ENCODE results near the gene VTI1A.
"Not testable (repeated sequence)": the region's sequence is repeated elsewhere in the genome, so short reads cannot be mapped to it uniquely, and the experiment has no call there.

Gene VTI1A

DNA sequence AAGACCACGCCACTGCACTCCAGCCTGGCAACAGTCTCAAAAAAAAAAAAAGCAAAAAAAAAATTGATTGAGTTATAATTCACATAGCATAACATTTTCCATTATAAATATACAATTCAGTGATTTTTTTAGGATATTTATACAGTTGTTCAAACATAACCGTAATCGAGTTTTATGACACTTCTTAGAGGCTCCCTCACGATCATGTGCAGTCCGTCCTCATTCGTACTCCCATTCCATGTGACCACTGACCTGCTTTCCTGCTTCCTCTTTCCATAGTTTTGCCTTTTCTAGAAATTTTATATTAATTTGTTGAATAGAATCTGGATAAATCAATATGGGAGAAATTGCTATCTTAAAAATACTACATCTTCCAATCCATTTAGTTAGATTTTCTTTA, 45.7 kb downstream of the VTI1A start:
- TF ChIP-seq, protein P1, sequence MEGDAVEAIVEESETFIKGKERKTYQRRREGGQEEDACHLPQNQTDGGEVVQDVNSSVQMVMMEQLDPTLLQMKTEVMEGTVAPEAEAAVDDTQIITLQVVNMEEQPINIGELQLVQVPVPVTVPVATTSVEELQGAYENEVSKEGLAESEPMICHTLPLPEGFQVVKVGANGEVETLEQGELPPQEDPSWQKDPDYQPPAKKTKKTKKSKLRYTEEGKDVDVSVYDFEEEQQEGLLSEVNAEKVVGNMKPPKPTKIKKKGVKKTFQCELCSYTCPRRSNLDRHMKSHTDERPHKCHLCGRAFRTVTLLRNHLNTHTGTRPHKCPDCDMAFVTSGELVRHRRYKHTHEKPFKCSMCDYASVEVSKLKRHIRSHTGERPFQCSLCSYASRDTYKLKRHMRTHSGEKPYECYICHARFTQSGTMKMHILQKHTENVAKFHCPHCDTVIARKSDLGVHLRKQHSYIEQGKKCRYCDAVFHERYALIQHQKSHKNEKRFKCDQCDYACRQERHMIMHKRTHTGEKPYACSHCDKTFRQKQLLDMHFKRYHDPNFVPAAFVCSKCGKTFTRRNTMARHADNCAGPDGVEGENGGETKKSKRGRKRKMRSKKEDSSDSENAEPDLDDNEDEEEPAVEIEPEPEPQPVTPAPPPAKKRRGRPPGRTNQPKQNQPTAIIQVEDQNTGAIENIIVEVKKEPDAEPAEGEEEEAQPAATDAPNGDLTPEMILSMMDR (IDR thresholded peaks at IDR 0.05; ENCODE audit: control extremely low read depth, extremely low read depth, low read depth, missing control alignments), result no peak
- DNase-seq (ENCODE audit: extremely low spot score), result no peak
- ChIA-PET POLR2A (no interaction called here), CTCF (interaction anchor here (0.8 to 2.2 kb wide), 3 partner anchors 8 to 16 kb away, joined by 3 to 14 read pairs (median 6); no protein-coding TSS in a partner anchor)

DNA sequence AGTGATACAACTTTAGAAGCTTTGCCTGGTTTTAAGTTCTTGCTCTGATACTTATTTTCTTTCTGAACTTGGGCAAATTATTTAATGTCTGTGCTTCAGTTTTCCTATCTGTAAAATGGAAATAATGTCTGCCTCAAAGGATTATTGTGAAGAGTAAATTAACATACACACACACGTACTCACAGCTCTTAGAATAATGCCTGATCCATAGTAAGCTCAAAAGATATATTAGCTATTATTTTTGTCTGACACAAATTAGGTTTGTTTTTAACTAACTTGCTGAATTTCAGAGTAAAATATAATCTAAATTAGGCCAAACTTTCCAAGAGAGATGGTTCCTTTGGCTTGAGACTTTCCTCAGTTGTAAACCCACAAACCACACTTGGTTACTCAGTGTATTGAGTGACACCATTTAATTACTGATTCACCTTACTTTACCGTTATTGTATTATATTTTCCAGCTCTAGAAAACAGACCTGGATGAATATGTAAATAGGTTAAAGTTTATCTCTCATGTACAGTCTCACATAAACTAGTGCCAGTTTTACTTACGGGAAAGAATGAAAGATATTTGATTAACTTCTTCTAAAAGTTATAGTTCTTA, 50.4 kb downstream of the VTI1A start:
- CTCF ChIA-PET, result interaction anchor here (0.8 to 2.1 kb wide), 4 partner anchors 11 to 41 kb away, joined by 3 to 13 read pairs (median 5); no protein-coding TSS in a partner anchor
- TF ChIP-seq, protein P1 (IDR thresholded peaks at IDR 0.05; ENCODE audit: control extremely low read depth, extremely low read depth, low read depth, missing control alignments), result no peak
- no peak for DNase-seq (ENCODE audit: extremely low spot score)
- POLR2A ChIA-PET, result no interaction called here

DNA sequence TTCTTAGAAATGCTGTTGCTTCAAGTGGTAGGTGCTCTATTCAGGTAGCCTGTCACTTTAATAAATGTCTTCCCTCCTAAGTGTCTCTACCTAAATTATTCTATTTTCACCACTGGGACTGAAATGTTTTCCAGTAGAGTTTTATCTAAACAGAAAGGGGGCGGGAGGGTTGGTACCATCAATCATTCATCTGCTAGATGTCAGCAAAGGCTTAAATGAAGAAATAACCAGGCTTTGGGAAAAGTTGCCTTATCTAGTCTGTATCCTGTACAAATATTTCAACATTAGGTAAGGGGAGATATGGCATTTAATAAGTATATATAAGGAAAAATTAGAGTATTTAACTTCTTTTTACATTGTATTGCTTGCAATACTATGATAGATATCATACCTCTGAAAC, 51.8 kb downstream of the VTI1A start:
- DNase-seq (ENCODE audit: extremely low spot score), result no peak
- POLR2A ChIA-PET, result no interaction called here
- TF ChIP-seq, protein P1 (IDR thresholded peaks at IDR 0.05; ENCODE audit: control extremely low read depth, extremely low read depth, low read depth, missing control alignments), result no peak
- CTCF ChIA-PET, result interaction anchor here (1.1 kb wide), 1 partner anchor 9 kb away, joined by 3 read pairs; no protein-coding TSS in a partner anchor

DNA sequence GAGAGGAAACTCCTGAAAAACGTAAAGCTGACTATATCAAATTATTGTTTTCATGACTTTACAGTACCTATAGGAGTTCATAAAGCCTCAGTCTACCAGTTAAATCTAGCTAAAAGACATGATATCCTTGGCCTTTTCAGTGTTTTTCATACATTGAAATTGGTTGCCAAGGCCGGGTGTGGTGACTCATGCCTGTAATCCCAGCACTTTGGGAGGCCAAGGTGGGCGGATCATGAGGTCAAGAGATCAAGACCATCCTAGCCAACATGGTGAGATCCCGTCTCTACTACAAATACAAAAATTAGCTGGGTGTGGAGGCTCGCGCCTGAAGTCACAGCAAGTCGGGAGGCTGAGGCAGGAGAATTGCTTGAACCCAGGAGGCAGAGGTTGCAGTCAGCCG, 53.0 kb downstream of the VTI1A start:
- DNase-seq (ENCODE audit: extremely low spot score); POLR2A ChIA-PET: not testable (repeated sequence)
- CTCF ChIA-PET, result interaction anchor here (1.2 to 2.1 kb wide), 4 partner anchors 8 to 28 kb away, joined by 3 to 6 read pairs (median 5); no protein-coding TSS in a partner anchor

DNA sequence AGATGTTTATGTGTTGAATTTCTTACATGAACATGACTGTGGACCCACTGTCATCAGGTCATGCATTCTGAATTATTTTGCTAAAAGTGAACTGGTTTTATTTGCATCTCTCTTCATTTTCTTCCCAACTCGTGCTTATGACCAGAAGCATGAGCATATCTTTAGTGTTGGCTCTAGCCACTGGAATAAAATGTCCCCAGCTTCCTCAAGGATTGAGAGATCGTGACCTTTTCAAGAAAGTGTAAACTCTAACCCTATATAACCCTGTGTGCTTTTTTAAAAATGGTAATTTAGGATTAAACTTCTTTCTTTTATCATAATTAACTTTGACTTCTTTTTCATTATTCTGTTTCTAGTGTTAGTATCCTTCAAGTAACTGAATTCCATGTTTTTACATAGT, 55.5 kb downstream of the VTI1A start:
- CTCF ChIA-PET, result no interaction called here
- no peak for DNase-seq (ENCODE audit: extremely low spot score)
- TF ChIP-seq, protein P1 (IDR thresholded peaks at IDR 0.05; ENCODE audit: control extremely low read depth, extremely low read depth, low read depth, missing control alignments), result no peak
- POLR2A ChIA-PET, result no interaction called here

DNA sequence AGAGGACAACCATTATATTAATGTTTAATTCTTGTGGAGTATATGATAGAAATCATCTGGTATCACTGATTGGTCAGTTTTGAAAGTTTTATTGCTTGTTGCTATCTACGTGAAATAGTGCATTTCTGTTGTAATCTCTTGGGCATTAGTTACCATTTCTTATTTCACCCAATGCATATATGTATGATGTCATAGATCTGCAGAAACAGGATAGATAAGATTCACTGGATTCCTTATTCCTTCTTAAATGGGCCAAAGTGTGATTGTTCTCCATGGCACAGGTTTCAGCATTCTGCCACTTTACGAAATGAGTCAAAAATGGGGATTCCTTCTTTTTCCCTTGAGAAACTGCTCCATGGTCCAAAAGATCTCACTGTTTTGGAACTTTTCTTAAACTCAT, 56.6 kb downstream of the VTI1A start:
- TF ChIP-seq, protein P1 (IDR thresholded peaks at IDR 0.05; ENCODE audit: control extremely low read depth, extremely low read depth, low read depth, missing control alignments), result no peak
- DNase-seq (ENCODE audit: extremely low spot score), result no peak
- POLR2A ChIA-PET, result no interaction called here
- CTCF ChIA-PET, result interaction anchor here (1.0 kb wide), 1 partner anchor 12 kb away, joined by 3 read pairs; no protein-coding TSS in a partner anchor

DNA sequence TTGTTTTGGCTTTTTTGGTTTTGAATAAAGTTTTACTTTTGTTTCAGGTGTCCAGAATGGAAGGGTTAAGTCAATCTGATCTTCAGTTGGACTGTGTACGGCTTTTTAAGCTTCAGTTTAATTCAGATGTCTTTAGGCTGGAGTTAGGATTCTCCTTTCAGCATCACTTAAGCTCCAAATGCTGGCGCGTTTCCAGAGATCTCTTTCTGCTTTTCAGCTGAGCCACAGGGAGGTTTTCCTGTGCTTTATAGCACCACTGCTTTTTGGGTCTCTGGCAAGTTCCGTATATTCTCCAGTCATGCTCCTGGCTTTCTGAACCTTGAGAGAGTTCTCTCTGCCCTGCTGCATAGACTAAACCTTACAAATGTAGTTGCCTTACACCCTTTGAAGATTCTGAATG, 60.0 kb downstream of the VTI1A start:
- ChIA-PET POLR2A (no interaction called here), CTCF (interaction anchor here (1.2 to 3.2 kb wide), 3 partner anchors 8 to 35 kb away, joined by 3 to 13 read pairs (median 6); no protein-coding TSS in a partner anchor)
- no peak for DNase-seq (ENCODE audit: extremely low spot score)
- TF ChIP-seq, protein P1 (IDR thresholded peaks at IDR 0.05; ENCODE audit: control extremely low read depth, extremely low read depth, low read depth, missing control alignments), result no peak
